HG02973 (cell line): ENCODE measurements around the gene APBA2.
"Not testable (repeated sequence)": the region's sequence is repeated elsewhere in the genome, so short reads cannot be mapped to it uniquely, and the experiment has no call there.

Experiments
- ATAC-seq: cut with Tn5 transposase; IDR thresholded peaks from one replicate; pipeline ENCODE4 v1.9.1; 2021; ENCODE audit warnings: moderate library complexity; ENCODE audit not compliant: unreplicated experiment

Gene APBA2

GRCh38 chr15:29098652-29099051, 212.9 kb downstream of the APBA2 start:
- ATAC-seq = no peak

GRCh38 chr15:29099131-29099880, 213.5 kb downstream of the APBA2 start:
- ATAC-seq = no peak

DNA sequence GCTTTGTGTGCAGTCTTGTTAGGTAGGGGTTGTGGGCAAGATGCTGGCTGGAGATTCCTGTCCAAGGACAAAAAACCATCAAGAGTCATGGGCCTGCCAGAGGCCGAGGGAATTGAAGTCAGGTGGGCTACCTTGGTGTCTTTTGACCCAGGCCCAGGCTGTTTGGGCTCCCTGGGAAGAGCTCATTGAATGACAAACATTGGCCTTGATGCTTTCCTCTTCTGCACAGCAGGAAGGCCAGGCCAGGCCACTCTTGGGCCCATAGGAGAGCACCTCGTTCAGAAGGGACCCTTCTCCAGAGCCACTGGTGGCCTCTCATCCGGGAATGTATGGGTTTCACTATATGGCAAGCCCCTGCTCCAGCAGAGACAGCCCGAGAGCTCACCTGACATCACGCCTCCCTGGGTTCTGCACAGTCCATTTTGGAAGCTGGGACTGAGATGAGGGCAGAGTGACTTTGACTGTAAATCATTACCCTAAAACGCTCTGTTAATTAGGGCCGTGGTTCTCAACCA, 214.8 kb downstream of the APBA2 start:
- ATAC-seq = no peak

DNA sequence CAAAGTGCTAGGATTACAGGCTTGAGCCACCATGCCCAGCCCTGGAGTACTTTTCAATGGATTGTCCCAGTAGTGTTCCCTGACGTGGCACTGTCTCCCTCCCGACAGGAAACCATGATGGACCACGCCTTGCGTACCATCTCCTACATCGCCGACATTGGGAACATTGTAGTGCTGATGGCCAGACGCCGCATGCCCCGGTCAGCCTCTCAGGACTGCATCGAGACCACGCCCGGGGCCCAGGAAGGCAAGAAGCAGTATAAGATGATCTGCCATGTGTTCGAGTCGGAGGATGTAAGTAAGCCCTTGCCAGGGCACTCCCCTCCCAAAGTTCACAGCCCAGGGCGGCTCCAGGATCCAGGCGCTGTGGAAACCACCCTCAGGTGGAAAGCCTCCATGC, 215.7 kb downstream of the APBA2 start:
- ATAC-seq = no peak

GRCh38 chr15:29102173-29102794, 216.5 kb downstream of the APBA2 start:
- not testable (repeated sequence) for ATAC-seq

GRCh38 chr15:29102911-29103823, 217.4 kb downstream of the APBA2 start:
- no peak for ATAC-seq

GRCh38 chr15:29103824-29104565, 218.2 kb downstream of the APBA2 start:
- no peak for ATAC-seq

DNA sequence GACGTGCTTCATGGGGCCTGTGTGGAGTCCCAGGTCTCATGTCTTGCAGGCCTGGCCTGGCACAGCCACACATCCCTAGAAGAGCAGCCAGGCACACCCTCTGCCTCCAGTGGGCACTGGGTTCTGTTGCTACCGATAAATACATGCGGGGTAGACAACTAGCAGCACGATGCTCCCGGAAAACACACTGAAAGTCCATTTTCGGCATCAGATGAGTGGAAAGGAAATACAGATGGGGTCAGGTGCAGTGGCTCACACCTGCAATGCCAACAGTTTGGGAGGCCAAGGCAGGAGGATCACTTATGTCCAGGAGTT, 218.7 kb downstream of the APBA2 start:
- ATAC-seq = no peak

- ATAC-seq = no peak
These were observed 219.5 kb downstream of the APBA2 start for GRCh38 chr15:29105151-29105854.

- no peak for ATAC-seq
These were observed 220.3 kb downstream of the APBA2 start for GRCh38 chr15:29106116-29106515.

GRCh38 chr15:29106551-29107290, 220.9 kb downstream of the APBA2 start:
- ATAC-seq = no peak

- ATAC-seq = no peak
These were observed 221.6 kb downstream of the APBA2 start for GRCh38 chr15:29107291-29107890.

DNA sequence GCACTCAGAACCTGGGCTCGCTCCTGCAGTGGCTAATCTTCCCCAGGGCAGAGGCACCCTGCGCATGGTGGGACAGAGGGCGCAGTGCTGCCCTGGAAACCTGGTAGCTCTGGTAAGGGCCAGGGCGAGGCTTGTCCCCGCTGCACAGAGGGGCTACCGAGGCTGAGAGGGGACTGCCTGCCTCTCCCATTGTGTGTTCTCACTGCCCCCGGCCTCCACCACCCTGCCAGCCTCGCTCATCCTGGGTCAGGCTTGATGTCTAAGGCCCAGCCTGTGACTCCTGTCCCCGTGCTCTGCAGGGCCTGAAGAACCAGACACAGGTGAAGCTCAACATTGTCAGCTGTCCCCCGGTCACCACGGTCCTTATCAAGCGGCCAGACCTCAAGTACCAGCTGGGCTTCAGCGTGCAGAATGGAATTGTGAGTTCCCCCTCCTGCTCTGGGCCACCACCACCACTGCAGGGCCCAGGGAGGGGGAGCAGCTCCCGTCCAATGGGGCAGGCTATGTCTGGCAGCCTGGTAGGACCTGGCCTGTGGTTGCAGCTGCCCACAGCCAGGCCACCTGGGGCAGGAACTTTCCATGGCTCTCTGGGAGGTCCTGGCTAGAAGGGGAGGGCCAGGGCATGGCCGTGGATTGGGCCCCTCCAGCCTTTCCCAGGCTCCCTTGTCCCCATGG, 222.3 kb downstream of the APBA2 start:
- no peak for ATAC-seq

- ATAC-seq = no peak
These were observed 224.0 kb downstream of the APBA2 start for GRCh38 chr15:29109762-29110161.

DNA sequence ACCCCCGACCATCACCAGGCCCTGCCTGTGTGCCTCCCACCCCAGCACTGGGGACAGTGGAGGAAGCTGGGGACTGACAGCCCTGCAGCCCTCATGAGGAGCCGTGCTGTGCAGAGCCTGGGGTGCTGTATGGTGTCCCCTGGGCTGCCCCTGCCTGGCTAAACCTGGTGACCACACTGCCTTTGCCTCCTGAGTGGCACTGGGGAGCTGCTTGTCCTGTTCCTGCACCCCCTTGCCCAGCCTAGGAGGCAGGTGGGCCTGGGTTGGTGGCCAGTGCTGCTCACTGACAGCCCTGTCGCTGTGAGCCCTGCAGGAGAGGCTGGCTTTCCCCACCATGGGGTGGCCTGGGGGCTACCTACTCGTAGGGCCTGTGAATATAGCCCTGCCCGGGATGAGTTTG, 224.4 kb downstream of the APBA2 start:
- no peak for ATAC-seq

- no peak for ATAC-seq
These were observed 225.0 kb downstream of the APBA2 start for GRCh38 chr15:29110733-29111132.

GRCh38 chr15:29111705-29112281, 226.0 kb downstream of the APBA2 start:
- ATAC-seq = no peak
